A549 (cell line): ENCODE results near the gene ADAP1. TPM values are rescaled to one million over a fixed set of nuclear protein-coding genes. Genes with fewer than 3 reads are reported as not detected.
"Not testable (repeated sequence)": the region's sequence is repeated elsewhere in the genome, so short reads cannot be mapped to it uniquely, and the experiment has no call there.

Experiments used
- ATAC-seq, 2 experiments: fragments of 200-7000 bp in 1 of 2; fragments of >200 bp in 1 of 2; cut with Nextera tagmentation in 1 of 2; cut with Tn5 transposase in 1 of 2; 3 replicates each; pipeline versions ENCODE4 v1.8.0 to v1.9.1; 2018 to 2020; ENCODE audit warnings: mild to moderate bottlenecking in 1 of 2, moderate library complexity in 1 of 2
- CTCF ChIA-PET: fragments of 300-600 bp; sonication (Branson Sonifier 250); formaldehyde crosslinking; extraction: SDS; loops from one replicate; lab custom pipeline; 2021; ENCODE audit warnings: antibody characterized with exemption, inconsistent platforms; lab: Yijun Ruan, JAX
- POLR2A ChIA-PET: fragments of 350-600 bp; formaldehyde crosslinking; extraction: SDS; loops from one replicate; lab custom pipeline; 2021; ENCODE audit warnings: antibody characterized with exemption, inconsistent platforms; lab: Yijun Ruan, JAX
- DNase-seq, 2 experiments: peaks; one replicate each; pipeline versions ENCODE4 v3.0.0 to v3.0.0-alpha.2; 2011 to 2016; ENCODE audit warnings: low read depth in 1 of 2, low spot score in 1 of 2
- FAIRE-seq: peaks from 2 replicates; lab custom pipeline; 2011; peaks lifted over from hg19 to GRCh38; lab: Jason Lieb, UNC
- H3K27ac ChIP-seq, 2 experiments: fragments of >200 bp; sonication (Bioruptor Twin); formaldehyde crosslinking; 3 replicates each; pipeline ENCODE4 v1.5.1; 2016 to 2017
- H3K4me1 ChIP-seq: fragments of >200 bp; sonication (Bioruptor Twin); formaldehyde crosslinking; 3 replicates; pipeline ENCODE4 v1.6.1; 2016
- H3K4me2 ChIP-seq: fragments of >200 bp; sonication (Bioruptor Twin); formaldehyde crosslinking; 3 replicates; pipeline ENCODE4 v1.6.1; 2016
- H3K4me3 ChIP-seq: fragments of >200 bp; sonication (Bioruptor Twin); formaldehyde crosslinking; 3 replicates; pipeline ENCODE4 v1.5.1; 2016
- H3K9me3 ChIP-seq: fragments of >200 bp; sonication (Bioruptor Twin); formaldehyde crosslinking; 3 replicates; pipeline ENCODE4 v1.6.1; 2016
- BHLHE40 ChIP-seq: IDR thresholded peaks from 2 replicates; pipeline ENCODE4 v1.6.1; 2012; ENCODE audit warnings: low read depth, low read length, inconsistent platforms
- CBX8 ChIP-seq: fragments of 200-600 bp; sonication (generic); IDR thresholded peaks from 2 replicates; pipeline ENCODE4 v1.6.1; 2016
- FOSB ChIP-seq: fragments of 250-450 bp; sonication (Bioruptor Pico); IDR thresholded peaks from 2 replicates; pipeline ENCODE4 v1.5.0; 2020; ENCODE audit warnings: mild to moderate bottlenecking, moderate library complexity
- FOSL2 ChIP-seq, 2 experiments: fragments of 450-650 bp in 1 of 2; fragments of >200 bp in 1 of 2; sonication (Bioruptor Twin) in 1 of 2; formaldehyde crosslinking; IDR thresholded peaks; 2 replicates each; pipeline versions ENCODE4 v1.5.0 to v1.6.1; 2016 to 2020; ENCODE audit warnings: mild to moderate bottlenecking in 1 of 2, moderate library complexity in 1 of 2
- HDAC2 ChIP-seq: fragments of 200-600 bp; sonication (generic); IDR thresholded peaks from 2 replicates; pipeline ENCODE4 v1.6.1; 2016
- HOXA7 ChIP-seq: fragments of 250-450 bp; sonication (Bioruptor Pico); IDR thresholded peaks from 2 replicates; pipeline ENCODE4 v1.5.0; 2020; ENCODE audit warnings: mild to moderate bottlenecking, moderate library complexity
- KDM1A ChIP-seq: fragments of 200-600 bp; sonication (generic); IDR thresholded peaks from 2 replicates; pipeline ENCODE4 v1.6.1; 2016; ENCODE audit warnings: low read depth, mild to moderate bottlenecking
- POLR2AphosphoS2 ChIP-seq: conservative IDR thresholded peaks from 2 replicates; pipeline ENCODE4 v1.6.1; 2012; ENCODE audit warnings: low read length, improper control_type of control experiment, inconsistent platforms
- RARB ChIP-seq: fragments of 250-450 bp; sonication (Bioruptor Pico); IDR thresholded peaks from 2 replicates; pipeline ENCODE4 v1.8.0; 2021; ENCODE audit warnings: mild to moderate bottlenecking, moderate library complexity
- ZFP36 ChIP-seq: fragments of 450-650 bp; IDR thresholded peaks from 2 replicates; pipeline ENCODE4 v1.6.1; 2014; ENCODE audit warnings: borderline replicate concordance; ENCODE audit not compliant: partially characterized antibody
- ZSCAN20 ChIP-seq: fragments of 250-450 bp; sonication (Bioruptor Pico); IDR thresholded peaks from 2 replicates; pipeline ENCODE4 v1.8.0; 2022; ENCODE audit warnings: mild to moderate bottlenecking, moderate library complexity
- WGBS: methylation state at CpG from one replicate; pipeline ENCODE4 v1.1.6; 2017; ENCODE audit errors: missing lambda C conversion rate; 5-methylcytosine and 5-hydroxymethylcytosine counted together
- polyA plus RNA-seq, 4 experiments: library from polyadenylated mRNA; depleted of rRNA in 3 of 4; stranded (reverse); fragments of >200 nt; fragmentation: RNase III in 1 of 4; extraction: RNeasy Plus Mini Kit Qiagen cat#74134 plus additional on column Dnase treatment in 1 of 4; gene quantifications; 2 replicates in 3 of 4; 3 replicates in 1 of 4; pipeline ENCODE4 v1.2.3, GENCODE V29; 2011 to 2017
- TF ChIP-seq, protein P1 (sequence below): fragments of >200 bp; sonication (Bioruptor Twin); formaldehyde crosslinking; IDR thresholded peaks from 3 replicates; pipeline ENCODE4 v1.5.1; 2016
- TF ChIP-seq, protein P2 (sequence below): IDR thresholded peaks from 2 replicates; pipeline ENCODE4 v1.6.1; 2012
- TF ChIP-seq, protein P3 (sequence below): fragments of >200 bp; sonication (Bioruptor Twin); formaldehyde crosslinking; IDR thresholded peaks from 3 replicates; pipeline ENCODE4 v1.6.1; 2016
- TF ChIP-seq, protein P4 (sequence below): IDR thresholded peaks from 2 replicates; pipeline ENCODE4 v1.6.1; 2012

ADAP1 gene
- polyA plus RNA-seq, 2 of the 4 experiments (the other 2 are of a cell fraction) = 1.7 to 2.5 TPM

DNA sequence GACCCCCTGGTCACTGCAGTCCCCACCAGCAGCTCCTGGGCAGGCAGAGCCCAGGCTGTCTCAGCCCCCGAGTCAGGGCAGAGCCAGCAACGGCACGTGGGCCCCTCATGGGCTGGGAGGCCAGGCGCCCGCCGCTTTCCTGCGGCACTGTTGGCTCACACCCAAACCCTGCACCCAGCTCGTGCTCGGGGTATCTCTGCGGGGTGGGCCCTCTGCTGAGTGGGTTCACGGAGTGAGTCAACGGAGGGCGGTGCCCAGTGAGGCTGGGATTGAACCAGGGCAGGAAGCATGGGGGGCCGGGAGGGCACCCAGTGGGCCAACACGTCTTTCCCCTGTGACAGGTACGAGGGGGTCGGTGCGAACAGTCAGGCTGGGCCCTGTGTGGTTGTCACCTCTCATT, 28.9 kb downstream of the ADAP1 start:
- FAIRE-seq (no peak), ATAC-seq (no peak), DNase-seq (no peak)
- 96% methylated on average over 5 of the region's 18 CpGs for WGBS
- H3K4me1 ChIP-seq = peaks cover 5% of the 10 kb centered on the region; the same call in 2 of the 3 replicates
- no peaks in the 10 kb centered on the region for H3K9me3 ChIP-seq
- H3K4me2 ChIP-seq = no peak overlapping the region
- ChIA-PET CTCF (no interaction called here), POLR2A (no interaction called here)
- TF ChIP-seq CBX8 (no peak), RARB (CRISPR knock-in tag) (no peak), KDM1A (no peak), FOSL2 (IDR thresholded peaks at IDR 0.05) (no peak), FOSL2 (CRISPR knock-in tag; IDR thresholded peaks at IDR 0.05) (no peak), HDAC2 (no peak), FOSB (CRISPR knock-in tag) (no peak), HOXA7 (CRISPR knock-in tag) (no peak)
- TF ChIP-seq, protein P1, sequence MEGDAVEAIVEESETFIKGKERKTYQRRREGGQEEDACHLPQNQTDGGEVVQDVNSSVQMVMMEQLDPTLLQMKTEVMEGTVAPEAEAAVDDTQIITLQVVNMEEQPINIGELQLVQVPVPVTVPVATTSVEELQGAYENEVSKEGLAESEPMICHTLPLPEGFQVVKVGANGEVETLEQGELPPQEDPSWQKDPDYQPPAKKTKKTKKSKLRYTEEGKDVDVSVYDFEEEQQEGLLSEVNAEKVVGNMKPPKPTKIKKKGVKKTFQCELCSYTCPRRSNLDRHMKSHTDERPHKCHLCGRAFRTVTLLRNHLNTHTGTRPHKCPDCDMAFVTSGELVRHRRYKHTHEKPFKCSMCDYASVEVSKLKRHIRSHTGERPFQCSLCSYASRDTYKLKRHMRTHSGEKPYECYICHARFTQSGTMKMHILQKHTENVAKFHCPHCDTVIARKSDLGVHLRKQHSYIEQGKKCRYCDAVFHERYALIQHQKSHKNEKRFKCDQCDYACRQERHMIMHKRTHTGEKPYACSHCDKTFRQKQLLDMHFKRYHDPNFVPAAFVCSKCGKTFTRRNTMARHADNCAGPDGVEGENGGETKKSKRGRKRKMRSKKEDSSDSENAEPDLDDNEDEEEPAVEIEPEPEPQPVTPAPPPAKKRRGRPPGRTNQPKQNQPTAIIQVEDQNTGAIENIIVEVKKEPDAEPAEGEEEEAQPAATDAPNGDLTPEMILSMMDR = no peak
- TF ChIP-seq, protein P2, sequence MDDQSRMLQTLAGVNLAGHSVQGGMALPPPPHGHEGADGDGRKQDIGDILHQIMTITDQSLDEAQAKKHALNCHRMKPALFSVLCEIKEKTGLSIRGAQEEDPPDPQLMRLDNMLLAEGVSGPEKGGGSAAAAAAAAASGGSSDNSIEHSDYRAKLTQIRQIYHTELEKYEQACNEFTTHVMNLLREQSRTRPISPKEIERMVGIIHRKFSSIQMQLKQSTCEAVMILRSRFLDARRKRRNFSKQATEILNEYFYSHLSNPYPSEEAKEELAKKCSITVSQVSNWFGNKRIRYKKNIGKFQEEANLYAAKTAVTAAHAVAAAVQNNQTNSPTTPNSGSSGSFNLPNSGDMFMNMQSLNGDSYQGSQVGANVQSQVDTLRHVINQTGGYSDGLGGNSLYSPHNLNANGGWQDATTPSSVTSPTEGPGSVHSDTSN = no peak
- H3K27ac ChIP-seq = no peak overlapping the region
- no peak overlapping the region for H3K4me3 ChIP-seq

DNA sequence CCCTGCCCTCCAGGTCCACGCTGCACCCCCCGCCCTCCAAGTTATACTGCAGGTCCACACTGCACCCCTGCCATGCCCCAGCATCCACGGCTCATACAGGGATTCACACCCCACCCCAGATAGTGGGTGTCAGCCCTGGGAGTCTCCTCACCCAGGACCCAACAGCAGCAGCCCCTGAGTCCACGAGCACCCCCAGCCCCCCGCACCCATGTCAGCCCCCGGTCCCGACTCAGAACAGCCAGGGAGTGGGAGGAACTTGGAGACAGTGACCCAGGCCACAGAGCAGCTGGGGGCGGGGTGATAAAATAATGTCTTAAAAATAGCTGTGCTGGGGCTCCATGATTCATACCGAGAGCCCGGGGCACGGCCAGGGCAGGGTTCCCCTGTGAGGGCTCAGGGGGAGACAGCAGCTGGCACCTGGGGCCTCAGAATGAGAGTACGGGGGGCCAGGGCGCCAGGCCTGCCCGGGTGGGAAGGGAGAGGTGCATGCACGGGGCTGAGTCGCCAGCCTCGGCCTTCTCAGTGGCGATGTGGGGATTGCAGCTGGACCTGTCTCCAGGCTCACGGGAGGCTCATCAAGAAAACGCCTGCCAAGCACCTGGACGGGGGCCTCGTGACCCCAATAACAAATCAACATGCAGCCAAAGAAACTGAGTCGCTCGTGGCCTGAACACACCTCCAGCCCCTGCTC, 29.8 kb downstream of the ADAP1 start:
- Histone ChIP-seq H3K27ac (peak overlapping the region in 1 of 2 experiments; percentile 51; a peak in 1 of 6 replicates), H3K4me3 (no peak overlapping the region), H3K9me3 (no peaks in the 10 kb centered on the region), H3K4me1 (peaks cover 5% of the 10 kb centered on the region; the same call in 2 of the 3 replicates), H3K4me2 (0 out of 3 replicates have a peak overlapping the region, but pooled peaks have one; percentile 32)
- FAIRE-seq = no peak
- DNase-seq = no peak
- ATAC-seq = peak in 1 of 2 experiments; percentile 44; a peak in 3 of 6 replicates
- 61% methylated on average over 21 of the region's 24 CpGs for WGBS
- TF ChIP-seq, protein P3, sequence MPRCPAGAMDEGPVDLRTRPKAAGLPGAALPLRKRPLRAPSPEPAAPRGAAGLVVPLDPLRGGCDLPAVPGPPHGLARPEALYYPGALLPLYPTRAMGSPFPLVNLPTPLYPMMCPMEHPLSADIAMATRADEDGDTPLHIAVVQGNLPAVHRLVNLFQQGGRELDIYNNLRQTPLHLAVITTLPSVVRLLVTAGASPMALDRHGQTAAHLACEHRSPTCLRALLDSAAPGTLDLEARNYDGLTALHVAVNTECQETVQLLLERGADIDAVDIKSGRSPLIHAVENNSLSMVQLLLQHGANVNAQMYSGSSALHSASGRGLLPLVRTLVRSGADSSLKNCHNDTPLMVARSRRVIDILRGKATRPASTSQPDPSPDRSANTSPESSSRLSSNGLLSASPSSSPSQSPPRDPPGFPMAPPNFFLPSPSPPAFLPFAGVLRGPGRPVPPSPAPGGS = no peak
- TF ChIP-seq KDM1A (no peak), ZFP36 (no peak), POLR2AphosphoS2 (no peak), BHLHE40 (no peak), ZSCAN20 (CRISPR knock-in tag) (no peak), RARB (CRISPR knock-in tag) (no peak)
- TF ChIP-seq, protein P4, sequence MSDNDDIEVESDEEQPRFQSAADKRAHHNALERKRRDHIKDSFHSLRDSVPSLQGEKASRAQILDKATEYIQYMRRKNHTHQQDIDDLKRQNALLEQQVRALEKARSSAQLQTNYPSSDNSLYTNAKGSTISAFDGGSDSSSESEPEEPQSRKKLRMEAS = no peak
- CTCF ChIA-PET = interaction anchor here (0.6 to 1.0 kb wide), 3 partner anchors 15 to 174 kb away, joined by 3 read pairs; partner anchors contain the start of gene GET4
- POLR2A ChIA-PET = no interaction called here

DNA sequence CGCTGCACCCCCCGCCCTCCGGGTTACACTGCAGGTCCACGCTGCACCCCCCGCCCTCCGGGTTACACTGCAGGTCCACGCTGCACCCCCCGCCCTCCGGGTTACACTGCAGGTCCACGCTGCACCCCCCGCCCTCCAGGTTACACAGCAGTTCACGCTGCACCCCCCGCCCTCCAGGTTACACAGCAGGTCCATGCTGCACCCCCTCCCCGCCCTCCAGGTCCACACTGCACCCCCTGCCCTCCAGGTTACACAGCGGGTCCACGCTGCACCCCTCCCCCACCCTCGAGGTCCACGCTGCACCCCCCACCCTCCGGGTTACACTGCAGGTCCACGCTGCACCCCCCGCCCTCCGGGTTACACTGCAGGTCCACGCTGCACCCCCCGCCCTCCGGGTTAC, 30.4 kb downstream of the ADAP1 start:
- FAIRE-seq, H3K9me3 ChIP-seq, ATAC-seq, H3K4me1 ChIP-seq, H3K4me3 ChIP-seq, DNase-seq, POLR2A ChIA-PET, H3K4me2 ChIP-seq, H3K27ac ChIP-seq: not testable (repeated sequence)
- CTCF ChIA-PET = interaction anchor here (1.2 kb wide), 1 partner anchor 30 kb away, joined by 3 read pairs; the partner anchor contains the start of gene ADAP1
- WGBS = no CpG with 5 or more reads among the region's 25 CpGs
